ENCODE measurements around the gene RC3H1.

- no peak for TF ChIP-seq CTCF (IDR thresholded peaks at IDR 0.05; ENCODE audit: low read depth, low read length)
- no peak for TF ChIP-seq MAX (IDR thresholded peaks at IDR 0.05; ENCODE audit: low read depth, low read length)
- TF ChIP-seq POLR2A (IDR thresholded peaks at IDR 0.05; ENCODE audit: extremely low read depth, insufficient read length): no peak
Observed at GRCh38 chr1:174036204-174036603, 14.0 kb upstream of the RC3H1 start.

All from NB4 (cell line).